ENCODE measurements around the gene MYO1E. TPM values are rescaled to one million over a fixed set of nuclear protein-coding genes. Genes with fewer than 3 reads are reported as not detected.
"Not testable (repeated sequence)": the region's sequence is repeated elsewhere in the genome, so short reads cannot be mapped to it uniquely, and the experiment has no call there.

Gene MYO1E
- total RNA-seq, 2 experiments from 2014 or later, result 51.0 to 61.0 TPM

DNA sequence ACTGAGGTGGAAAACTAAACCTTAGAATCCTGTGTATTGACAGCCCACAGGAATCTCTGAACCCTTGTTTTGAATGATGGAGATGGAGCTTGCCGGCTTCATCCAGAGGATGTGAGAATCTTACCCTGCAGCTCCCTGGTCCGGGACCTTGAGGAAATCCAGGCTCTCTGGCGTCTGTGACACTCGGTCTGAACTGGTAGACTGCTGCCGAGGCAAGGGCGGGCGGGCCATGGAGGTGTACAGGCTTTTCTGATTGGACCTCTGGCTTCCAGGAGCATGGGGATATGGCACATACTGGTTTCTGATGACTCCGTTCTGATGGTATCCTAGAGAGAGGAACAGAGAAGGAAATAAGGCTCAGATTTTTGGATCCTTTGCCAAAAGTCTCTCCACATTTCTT, 219.2 kb downstream of the MYO1E start:
- Mint-ChIP-seq H3K27me3 (no peaks in the 10 kb centered on the region), H3K9me3 (no peaks in the 10 kb centered on the region), H3K36me3 (no peaks in the 10 kb centered on the region), H3K4me1 (no peaks in the 10 kb centered on the region), H3K4me3 (no peak overlapping the region), H3K27ac (no peak overlapping the region)
- no peak for DNase-seq

DNA sequence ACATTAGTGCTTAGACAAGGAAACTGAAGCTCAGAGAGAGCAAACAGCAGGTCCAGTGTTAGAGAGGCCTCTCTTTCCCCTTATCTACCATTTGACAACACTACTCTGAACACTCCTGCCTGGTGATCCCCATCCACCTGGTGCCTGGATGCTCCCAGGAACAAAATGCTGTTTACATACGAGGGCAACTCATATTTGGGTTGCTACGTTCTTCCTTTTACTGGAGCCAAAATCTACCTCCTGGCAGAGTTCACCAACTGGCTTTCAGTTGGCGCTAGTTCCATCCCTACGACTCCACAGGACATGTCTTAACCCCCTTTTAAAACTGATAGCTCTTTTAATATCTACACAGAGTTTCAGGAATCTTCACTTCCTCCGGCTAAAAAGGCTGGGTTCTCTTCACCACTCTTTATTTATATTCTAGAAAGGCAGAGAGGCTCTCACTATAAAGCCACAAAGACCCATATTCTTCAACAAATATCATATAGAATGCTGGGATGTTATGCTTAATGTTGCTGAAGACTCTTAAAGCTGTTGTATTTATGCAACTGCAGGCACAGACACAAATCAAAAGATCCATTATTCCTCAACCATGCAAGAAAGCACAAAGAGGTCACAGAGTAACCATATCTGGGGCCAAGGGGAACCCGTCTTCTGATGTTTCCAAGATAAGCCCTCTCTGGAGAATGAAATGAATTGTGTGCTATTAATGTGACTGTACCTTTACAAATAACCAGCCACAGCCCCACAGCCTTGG, 219.8 kb downstream of the MYO1E start:
- Mint-ChIP-seq H3K27ac (no peak overlapping the region), H3K27me3 (no peaks in the 10 kb centered on the region), H3K4me1 (no peaks in the 10 kb centered on the region), H3K4me3 (no peak overlapping the region), H3K36me3 (no peaks in the 10 kb centered on the region), H3K9me3 (no peaks in the 10 kb centered on the region)
- DNase-seq, result no peak

DNA sequence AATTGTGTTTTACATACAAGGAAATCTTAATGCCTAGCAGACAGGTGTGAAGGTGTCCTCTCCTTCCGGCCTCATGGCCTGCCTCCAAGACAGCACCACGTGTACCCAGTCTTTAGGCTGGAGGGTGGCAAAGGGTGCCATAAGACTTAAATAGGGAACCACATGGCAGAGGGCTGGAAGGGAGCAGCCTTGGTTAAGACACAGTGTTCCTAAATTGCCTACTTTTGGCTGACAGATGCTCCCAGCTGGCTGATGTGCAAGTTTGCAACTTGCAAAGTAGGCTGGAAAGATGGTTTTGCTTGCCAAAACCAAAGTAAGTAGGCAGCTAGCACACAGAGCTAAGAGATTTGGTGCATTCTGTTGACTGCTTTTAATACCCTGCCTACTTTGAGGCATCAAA, 222.5 kb downstream of the MYO1E start:
- no peaks in the 10 kb centered on the region for H3K36me3 Mint-ChIP-seq
- H3K4me1 Mint-ChIP-seq, result no peaks in the 10 kb centered on the region
- H3K27me3 Mint-ChIP-seq, result no peaks in the 10 kb centered on the region
- no peak overlapping the region for H3K4me3 Mint-ChIP-seq
- H3K9me3 Mint-ChIP-seq, result no peaks in the 10 kb centered on the region
- DNase-seq, result no peak
- H3K27ac Mint-ChIP-seq, result no peak overlapping the region

DNA sequence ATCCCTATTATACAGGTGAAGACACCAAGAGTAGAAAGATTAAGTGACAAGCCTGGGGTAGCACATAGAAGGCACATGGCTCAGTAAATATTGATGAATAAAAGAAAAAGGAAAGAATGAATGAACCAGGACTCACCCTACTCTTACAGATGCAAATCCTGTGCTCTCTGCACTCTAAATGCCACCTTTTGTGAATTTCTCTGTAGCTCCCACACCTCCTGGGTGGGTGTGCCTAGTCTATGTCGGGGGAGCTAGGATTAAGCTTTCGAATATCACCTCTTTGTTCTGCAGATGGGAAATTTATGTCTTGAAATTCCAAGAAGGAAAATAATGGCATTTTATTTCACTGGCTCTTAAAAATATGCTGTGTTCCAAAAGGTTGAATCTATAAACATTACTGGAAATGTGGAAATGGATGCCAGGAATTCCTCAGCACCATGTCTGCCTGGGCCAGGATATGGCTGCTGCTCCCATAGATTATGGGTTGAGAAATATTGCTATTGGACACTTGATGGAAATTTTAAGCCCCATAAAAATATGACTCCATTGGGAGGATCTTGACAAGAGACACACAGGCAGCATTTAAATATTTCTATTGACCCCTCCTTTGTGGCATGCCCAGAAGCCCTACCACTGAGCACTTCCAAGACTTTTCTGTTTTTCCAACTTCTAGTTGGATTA, 224.4 kb downstream of the MYO1E start:
- Mint-ChIP-seq H3K9me3 (no peaks in the 10 kb centered on the region), H3K4me3 (no peak overlapping the region), H3K27me3 (no peaks in the 10 kb centered on the region), H3K36me3 (no peaks in the 10 kb centered on the region), H3K27ac (no peak overlapping the region), H3K4me1 (no peaks in the 10 kb centered on the region)
- DNase-seq, result no peak

DNA sequence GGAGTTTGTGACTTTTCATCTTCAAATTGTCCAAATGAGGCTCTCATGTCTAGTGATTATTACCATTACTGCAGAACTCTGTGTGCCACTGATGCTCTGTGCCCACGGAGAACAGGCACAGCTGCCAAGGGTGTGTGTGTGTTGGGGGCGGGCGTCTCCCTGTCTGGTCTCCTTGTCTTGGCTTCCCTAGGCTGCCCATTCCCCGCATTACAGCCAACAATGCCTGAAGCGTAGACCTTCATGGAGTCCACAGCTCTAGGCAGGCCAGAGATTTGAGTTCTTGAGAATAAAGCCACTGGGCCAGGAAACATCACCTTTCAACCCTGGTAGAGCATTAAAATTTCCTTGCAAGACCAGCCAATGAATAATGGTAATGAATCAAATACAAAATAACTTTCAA, 225.0 kb downstream of the MYO1E start:
- Mint-ChIP-seq H3K27ac (no peak overlapping the region), H3K4me1 (no peaks in the 10 kb centered on the region), H3K9me3 (no peaks in the 10 kb centered on the region), H3K4me3 (no peak overlapping the region), H3K36me3 (no peaks in the 10 kb centered on the region), H3K27me3 (no peaks in the 10 kb centered on the region)
- DNase-seq, result no peak

DNA sequence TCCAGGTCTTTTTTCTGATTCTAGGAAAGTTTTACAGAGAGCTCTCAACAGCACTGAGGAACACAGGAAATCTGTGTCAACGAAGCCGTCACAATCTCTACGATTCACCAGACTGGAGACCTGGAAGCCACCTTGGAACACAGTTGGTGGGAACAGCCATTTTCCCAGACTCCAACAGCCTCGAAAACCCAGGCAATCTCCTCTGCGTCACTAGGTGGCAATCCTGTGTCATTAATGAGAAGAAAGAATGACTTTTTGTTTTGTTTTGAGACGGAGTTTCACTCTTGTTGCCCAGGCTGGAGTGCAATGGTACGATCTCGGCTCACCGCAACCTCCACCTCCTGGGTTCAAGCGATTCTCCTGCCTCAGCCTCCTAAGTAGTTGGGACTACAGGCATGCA, 228.1 kb downstream of the MYO1E start:
- H3K27me3 Mint-ChIP-seq, H3K4me1 Mint-ChIP-seq, H3K9me3 Mint-ChIP-seq, H3K36me3 Mint-ChIP-seq, DNase-seq, H3K4me3 Mint-ChIP-seq, H3K27ac Mint-ChIP-seq: not testable (repeated sequence)

DNA sequence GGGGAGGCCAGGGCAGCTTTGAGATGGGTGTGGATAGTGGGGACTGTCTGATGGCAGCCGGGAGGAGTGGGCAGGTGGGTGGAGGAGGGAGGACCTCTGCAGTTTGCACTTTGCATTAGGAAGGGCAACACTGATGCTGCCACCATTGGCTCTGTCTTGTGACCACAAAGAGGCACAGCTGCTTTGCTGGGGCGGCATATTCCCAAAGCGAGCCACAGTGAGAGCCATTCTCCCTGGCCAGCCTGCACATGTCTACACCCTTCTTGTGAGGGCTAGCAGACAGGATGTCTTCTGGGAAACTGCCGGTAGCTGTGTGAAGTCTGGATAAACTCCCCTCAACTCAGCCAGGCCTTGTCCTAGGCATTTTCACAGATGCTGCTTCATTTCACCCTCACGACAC, 229.4 kb downstream of the MYO1E start:
- peaks cover 9% of the 10 kb centered on the region for H3K36me3 Mint-ChIP-seq
- DNase-seq, result no peak
- H3K27me3 Mint-ChIP-seq, result no peaks in the 10 kb centered on the region
- no peaks in the 10 kb centered on the region for H3K9me3 Mint-ChIP-seq
- H3K27ac Mint-ChIP-seq, result no peak overlapping the region
- H3K4me1 Mint-ChIP-seq, result peaks cover 9% of the 10 kb centered on the region
- no peak overlapping the region for H3K4me3 Mint-ChIP-seq

DNA sequence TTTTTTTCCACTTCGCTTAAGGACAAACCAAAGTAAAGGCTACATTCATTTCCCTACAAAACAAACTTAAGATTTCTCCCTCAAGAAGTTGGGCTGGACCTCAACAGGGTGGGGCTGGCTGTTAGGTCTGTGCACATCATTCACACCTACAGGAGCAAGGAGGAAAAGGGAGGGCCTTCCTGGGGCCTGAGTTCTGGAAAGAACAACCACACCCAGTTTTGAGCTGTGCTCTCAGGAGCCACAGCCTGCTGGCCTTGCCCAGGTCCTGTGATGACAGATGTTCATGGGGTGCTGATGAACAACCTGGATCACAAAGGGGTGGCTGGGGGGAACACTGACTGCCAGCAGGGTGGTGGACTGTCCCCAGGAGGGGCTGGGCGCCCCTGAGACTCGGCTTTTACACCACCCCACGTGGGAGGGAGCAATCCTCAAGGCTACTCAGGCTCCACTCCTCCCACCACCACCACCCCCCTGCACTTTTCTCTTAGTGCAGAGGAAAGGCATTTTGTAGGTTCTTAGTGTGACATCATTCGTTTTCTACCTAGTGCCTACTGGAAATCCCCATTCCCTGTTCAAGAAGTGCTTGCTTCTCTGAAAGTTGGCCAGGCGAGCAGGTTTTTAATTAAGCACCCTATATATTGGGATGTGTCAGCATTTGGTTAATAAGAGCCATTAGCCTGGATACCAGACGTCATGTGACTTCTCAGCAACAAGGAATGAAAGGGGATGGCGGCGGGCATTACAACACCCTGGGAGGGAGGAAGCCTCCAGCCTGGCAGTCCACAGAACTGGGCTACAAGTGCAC, 232.0 kb downstream of the MYO1E start:
- no peak overlapping the region for H3K27ac Mint-ChIP-seq
- peaks cover 11% of the 10 kb centered on the region for H3K36me3 Mint-ChIP-seq
- no peaks in the 10 kb centered on the region for H3K9me3 Mint-ChIP-seq
- peaks cover 22% of the 10 kb centered on the region for H3K4me1 Mint-ChIP-seq
- DNase-seq, result no peak
- no peaks in the 10 kb centered on the region for H3K27me3 Mint-ChIP-seq
- H3K4me3 Mint-ChIP-seq, result no peak overlapping the region

DNA sequence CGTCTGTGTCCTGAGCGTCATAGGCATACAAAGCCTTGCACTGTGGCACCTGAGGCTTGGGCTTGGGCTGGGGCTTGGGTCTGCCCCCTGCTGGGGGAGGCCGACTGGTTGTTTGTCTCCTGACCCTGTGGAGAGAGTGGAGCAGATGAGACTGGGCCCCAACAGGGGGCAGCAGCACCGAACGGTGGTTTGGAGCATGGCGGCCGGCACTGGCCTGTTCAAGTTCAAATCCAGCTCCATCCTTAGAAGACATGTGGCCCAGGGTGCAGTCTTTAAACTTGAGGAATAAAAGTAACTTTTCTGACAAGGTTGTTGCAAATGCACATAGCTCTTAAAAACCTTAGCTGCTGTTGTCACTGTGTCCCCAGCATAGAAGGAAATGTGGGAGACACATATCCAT, 234.4 kb downstream of the MYO1E start:
- DNase-seq, result peak; percentile 62
- Mint-ChIP-seq H3K27ac (no peak overlapping the region), H3K4me1 (peaks cover 22% of the 10 kb centered on the region), H3K4me3 (no peak overlapping the region), H3K27me3 (no peaks in the 10 kb centered on the region), H3K36me3 (peaks cover 15% of the 10 kb centered on the region), H3K9me3 (no peaks in the 10 kb centered on the region)

DNA sequence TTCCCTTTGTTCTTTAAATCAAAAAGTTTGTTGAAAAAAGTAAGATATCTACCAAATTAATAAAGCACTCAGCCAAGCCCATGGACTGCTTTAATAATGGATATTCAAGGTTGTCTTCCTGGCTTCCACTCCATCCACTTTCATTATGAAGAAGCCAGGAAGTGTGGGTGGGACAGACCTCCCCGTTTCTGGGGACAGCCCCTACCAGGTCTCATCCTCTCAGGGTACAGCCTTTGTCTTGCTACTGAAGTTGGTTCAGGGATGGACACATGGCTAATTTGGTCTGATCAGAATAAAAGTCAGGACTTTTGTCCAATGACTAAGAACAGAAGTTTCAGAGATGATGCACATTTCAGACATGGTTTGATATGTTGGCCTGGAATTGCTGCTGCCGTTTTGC, 235.1 kb downstream of the MYO1E start:
- peaks cover 22% of the 10 kb centered on the region for H3K4me1 Mint-ChIP-seq
- peak overlapping the region; percentile 49 for H3K27ac Mint-ChIP-seq
- H3K9me3 Mint-ChIP-seq, result no peaks in the 10 kb centered on the region
- no peaks in the 10 kb centered on the region for H3K27me3 Mint-ChIP-seq
- DNase-seq, result peak; percentile 35
- H3K36me3 Mint-ChIP-seq, result peaks cover 18% of the 10 kb centered on the region
- no peak overlapping the region for H3K4me3 Mint-ChIP-seq

DNA sequence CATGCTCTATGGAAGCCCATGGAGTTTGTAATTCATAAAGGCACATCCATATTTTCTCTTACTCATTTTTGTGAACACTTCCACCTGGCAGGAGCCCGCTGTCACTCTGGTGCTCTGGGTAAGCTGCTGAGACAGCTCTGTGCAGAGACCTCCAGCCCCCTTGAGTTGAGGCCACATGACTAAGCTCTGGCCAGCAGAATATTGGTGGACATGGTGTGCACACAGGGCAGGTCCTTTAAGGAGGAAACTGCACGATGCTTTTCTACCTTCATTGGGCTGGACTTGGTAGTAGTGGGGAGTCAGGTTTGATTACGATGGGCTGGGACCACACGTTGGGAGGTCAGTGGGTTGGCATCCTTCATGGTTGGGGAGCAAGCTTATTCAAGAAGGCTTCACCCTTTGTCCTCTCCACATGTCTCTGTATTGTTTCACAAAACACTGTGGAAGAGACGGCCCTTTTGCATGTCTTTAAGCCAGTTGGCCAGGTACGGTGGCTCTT, 238.7 kb downstream of the MYO1E start:
- Mint-ChIP-seq H3K36me3 (peaks cover 34% of the 10 kb centered on the region), H3K4me1 (peaks cover 19% of the 10 kb centered on the region), H3K4me3 (no peak overlapping the region), H3K27me3 (no peaks in the 10 kb centered on the region), H3K9me3 (peaks cover 11% of the 10 kb centered on the region), H3K27ac (no peak overlapping the region)
- no peak for DNase-seq

DNA sequence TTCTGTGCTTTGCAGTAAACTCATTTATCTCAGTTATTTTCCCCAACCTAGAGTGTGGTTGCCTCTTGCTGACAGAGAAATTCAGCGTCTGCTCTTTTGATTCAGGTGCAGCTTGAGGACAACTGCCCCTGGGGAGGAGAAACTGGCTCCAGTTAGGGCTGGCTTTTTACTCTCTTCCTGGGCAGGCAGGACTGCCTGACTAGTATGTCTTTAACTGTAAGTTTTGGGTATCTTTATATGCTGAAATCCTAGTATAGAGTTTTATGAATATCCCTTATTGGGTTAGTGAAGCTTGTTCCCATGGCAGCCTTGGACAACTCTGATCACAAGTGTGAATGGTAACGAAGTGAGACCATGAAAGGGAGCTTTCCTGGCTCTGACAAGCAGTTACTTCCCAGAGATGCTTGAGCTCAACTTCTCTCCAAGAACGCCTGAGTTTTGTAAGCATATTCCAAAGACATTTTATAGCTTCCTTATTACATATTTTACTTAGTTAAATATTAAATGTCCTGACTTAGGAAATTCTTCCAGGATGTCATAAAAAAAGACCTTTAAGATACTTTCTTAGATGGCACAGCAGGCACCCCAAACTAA, 240.6 kb downstream of the MYO1E start:
- peaks cover 15% of the 10 kb centered on the region for H3K9me3 Mint-ChIP-seq
- no peak for DNase-seq
- no peaks in the 10 kb centered on the region for H3K27me3 Mint-ChIP-seq
- H3K36me3 Mint-ChIP-seq, result peaks cover 49% of the 10 kb centered on the region
- no peak overlapping the region for H3K27ac Mint-ChIP-seq
- peaks cover under 1% of the 10 kb centered on the region for H3K4me1 Mint-ChIP-seq
- H3K4me3 Mint-ChIP-seq, result no peak overlapping the region

DNA sequence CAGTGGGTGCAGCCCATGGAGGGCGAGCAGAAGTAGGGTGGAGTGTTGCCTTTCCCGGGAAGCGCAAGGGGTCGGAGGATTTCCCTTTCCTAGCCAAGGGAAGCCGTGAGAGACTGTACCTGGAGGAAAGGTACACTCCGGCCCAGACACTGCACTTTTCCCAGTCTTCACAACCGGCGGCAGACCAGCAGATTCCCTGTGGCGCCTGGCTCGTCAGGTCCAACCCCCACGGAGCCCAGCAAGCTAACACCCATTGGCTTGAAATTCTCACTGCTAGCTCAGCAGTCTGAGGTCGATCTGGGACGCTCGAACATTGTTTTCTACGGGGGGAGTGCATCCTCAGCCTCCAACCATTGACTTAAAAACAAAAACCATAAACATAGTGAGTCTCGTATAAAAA, 241.2 kb downstream of the MYO1E start:
- Mint-ChIP-seq H3K4me3 (no peak overlapping the region), H3K4me1 (no peaks in the 10 kb centered on the region), H3K27ac (no peak overlapping the region), H3K9me3 (peaks cover 15% of the 10 kb centered on the region), H3K27me3 (no peaks in the 10 kb centered on the region), H3K36me3 (peaks cover 54% of the 10 kb centered on the region)
- DNase-seq, result no peak

DNA sequence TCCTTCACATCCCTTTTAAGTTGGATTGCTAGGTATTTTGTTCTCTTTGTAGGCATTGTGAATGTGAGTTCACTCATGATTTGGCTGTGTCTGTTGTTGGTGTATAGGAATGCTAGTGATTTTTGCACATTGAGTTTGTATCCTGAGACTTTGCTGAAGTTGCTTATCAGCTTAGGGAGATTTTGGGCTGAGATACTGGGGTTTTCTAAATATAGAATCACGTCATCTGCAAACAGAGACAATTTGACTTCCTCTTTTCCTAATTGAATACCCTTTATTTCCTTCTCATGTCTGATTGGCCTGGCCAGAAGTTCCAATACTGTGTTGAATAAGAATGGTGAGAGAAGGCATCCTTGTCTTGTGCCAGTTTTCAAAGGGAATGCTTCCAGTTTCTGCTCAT, 245.4 kb downstream of the MYO1E start:
- not testable (repeated sequence) for DNase-seq, H3K4me3 Mint-ChIP-seq, H3K4me1 Mint-ChIP-seq, H3K27ac Mint-ChIP-seq, H3K27me3 Mint-ChIP-seq
- peaks cover 68% of the 10 kb centered on the region for H3K36me3 Mint-ChIP-seq
- H3K9me3 Mint-ChIP-seq, result peaks cover 17% of the 10 kb centered on the region

DNA sequence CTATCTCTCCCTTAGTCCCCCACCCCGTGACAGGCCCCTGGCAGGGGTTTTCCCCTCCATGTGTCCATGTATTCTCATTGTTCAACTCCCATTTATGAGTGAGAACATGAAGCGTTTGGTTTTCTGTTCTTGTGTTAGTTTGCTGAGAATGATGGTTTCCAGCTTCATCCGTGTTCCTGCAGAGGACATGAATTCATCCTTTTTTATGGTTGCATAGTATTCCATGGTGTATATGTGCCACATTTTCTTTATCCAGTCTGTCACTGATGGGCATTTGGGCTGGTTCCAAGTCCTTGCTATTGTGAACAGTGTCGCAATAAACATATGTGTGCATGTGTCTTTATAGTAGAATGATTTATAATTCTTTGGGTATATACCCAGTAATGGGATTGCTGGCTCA, 247.0 kb downstream of the MYO1E start:
- H3K9me3 Mint-ChIP-seq, result peaks cover 17% of the 10 kb centered on the region
- H3K27me3 Mint-ChIP-seq, DNase-seq, H3K4me3 Mint-ChIP-seq, H3K4me1 Mint-ChIP-seq, H3K27ac Mint-ChIP-seq: not testable (repeated sequence)
- peaks cover 60% of the 10 kb centered on the region for H3K36me3 Mint-ChIP-seq
